AG04450 (cell line): ENCODE results near the gene TPI1. TPM values are rescaled to one million over a fixed set of nuclear protein-coding genes. Genes with fewer than 3 reads are reported as not detected.

ENCODE experiments used
- CTCF ChIA-PET: fragments of 300-600, 350-600 bp; formaldehyde crosslinking; extraction: SDS; loops from one replicate; lab custom pipeline; 2022; ENCODE audit warnings: antibody characterized with exemption, inconsistent platforms; lab: Charles Lee
- POLR2A ChIA-PET: fragments of 350-600 bp; formaldehyde crosslinking; extraction: SDS; loops from one replicate; lab custom pipeline; 2021; ENCODE audit warnings: antibody characterized with exemption, inconsistent platforms; lab: Yijun Ruan, JAX
- DNase-seq: peaks from one replicate; pipeline ENCODE4 v3.0.0-alpha.2; 2011; ENCODE audit warnings: low read depth, low spot score
- H3K27ac ChIP-seq: one replicate; pipeline ENCODE4 v1.5.1; 2012; ENCODE audit warnings: low read depth, low read length, control low read depth
- H3K27me3 ChIP-seq: one replicate; pipeline ENCODE4 v1.6.0; 2012; ENCODE audit warnings: low read length; ENCODE audit not compliant: control insufficient read depth, insufficient read depth
- H3K4me3 ChIP-seq: 2 replicates; pipeline ENCODE4 v1.5.1; 2011; ENCODE audit warnings: mild to moderate bottlenecking, low read depth, low read length, control low read depth
- H3K9me3 ChIP-seq: 2 replicates; pipeline ENCODE4 v1.5.1; 2012; ENCODE audit warnings: low read length; ENCODE audit not compliant: control insufficient read depth, insufficient read depth
- polyA plus RNA-seq: library from polyadenylated mRNA; depleted of rRNA; stranded (reverse); fragments of >200 nt; gene quantifications from 2 replicates; pipeline ENCODE4 v1.2.3, GENCODE V29; 2011
- TF ChIP-seq, protein P1 (sequence below): IDR thresholded peaks from 2 replicates; pipeline ENCODE4 v1.5.1; 2011; ENCODE audit warnings: low read depth, low read length, control low read depth, inconsistent platforms

Gene TPI1
- polyA plus RNA-seq, 1 experiment, result 1,246 TPM

DNA sequence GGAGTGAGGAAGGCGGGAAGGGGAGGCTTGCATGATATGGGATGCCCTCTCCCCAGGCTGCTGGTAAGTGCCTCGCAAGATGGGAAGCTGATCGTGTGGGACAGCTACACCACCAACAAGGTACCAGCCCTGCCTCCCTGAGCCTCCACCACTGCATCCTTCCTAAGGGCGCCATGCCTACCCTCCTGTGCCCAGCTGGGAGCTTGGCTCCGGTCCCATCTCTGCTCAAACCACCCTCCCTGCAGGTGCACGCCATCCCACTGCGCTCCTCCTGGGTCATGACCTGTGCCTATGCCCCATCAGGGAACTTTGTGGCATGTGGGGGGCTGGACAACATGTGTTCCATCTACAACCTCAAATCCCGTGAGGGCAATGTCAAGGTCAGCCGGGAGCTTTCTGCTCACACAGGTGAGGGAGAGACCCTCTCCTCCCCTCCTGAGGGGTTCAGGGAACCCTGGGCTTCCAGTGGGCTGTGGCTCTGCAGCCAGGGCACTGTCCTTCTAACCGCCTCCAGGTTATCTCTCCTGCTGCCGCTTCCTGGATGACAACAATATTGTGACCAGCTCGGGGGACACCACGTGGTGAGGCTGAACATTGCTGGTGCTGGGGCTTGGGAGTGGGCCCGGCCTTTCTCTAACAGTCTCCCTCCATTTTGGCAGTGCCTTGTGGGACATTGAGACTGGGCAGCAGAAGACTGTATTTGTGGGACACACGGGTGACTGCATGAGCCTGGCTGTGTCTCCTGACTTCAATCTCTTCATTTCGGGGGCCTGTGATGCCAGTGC lies 24.0 kb upstream of the TPI1 start:
- no peaks in the 10 kb centered on the region for H3K9me3 ChIP-seq
- no peak for DNase-seq
- TF ChIP-seq, protein P1, sequence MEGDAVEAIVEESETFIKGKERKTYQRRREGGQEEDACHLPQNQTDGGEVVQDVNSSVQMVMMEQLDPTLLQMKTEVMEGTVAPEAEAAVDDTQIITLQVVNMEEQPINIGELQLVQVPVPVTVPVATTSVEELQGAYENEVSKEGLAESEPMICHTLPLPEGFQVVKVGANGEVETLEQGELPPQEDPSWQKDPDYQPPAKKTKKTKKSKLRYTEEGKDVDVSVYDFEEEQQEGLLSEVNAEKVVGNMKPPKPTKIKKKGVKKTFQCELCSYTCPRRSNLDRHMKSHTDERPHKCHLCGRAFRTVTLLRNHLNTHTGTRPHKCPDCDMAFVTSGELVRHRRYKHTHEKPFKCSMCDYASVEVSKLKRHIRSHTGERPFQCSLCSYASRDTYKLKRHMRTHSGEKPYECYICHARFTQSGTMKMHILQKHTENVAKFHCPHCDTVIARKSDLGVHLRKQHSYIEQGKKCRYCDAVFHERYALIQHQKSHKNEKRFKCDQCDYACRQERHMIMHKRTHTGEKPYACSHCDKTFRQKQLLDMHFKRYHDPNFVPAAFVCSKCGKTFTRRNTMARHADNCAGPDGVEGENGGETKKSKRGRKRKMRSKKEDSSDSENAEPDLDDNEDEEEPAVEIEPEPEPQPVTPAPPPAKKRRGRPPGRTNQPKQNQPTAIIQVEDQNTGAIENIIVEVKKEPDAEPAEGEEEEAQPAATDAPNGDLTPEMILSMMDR, result no peak
- CTCF ChIA-PET, result interaction anchor here (0.6 to 1.5 kb wide), 2 partner anchors 65 to 90 kb away, joined by 3 to 4 read pairs; partner anchors contain the start of gene MLF2
- H3K4me3 ChIP-seq, result no peak overlapping the region
- H3K27me3 ChIP-seq, result no peaks in the 10 kb centered on the region
- POLR2A ChIA-PET, result interaction anchor here (0.8 to 2.3 kb wide), 2 partner anchors 8 kb away, joined by 4 to 7 read pairs; partner anchors contain the start of gene CDCA3
- peak overlapping the region; percentile 2 for H3K27ac ChIP-seq

DNA sequence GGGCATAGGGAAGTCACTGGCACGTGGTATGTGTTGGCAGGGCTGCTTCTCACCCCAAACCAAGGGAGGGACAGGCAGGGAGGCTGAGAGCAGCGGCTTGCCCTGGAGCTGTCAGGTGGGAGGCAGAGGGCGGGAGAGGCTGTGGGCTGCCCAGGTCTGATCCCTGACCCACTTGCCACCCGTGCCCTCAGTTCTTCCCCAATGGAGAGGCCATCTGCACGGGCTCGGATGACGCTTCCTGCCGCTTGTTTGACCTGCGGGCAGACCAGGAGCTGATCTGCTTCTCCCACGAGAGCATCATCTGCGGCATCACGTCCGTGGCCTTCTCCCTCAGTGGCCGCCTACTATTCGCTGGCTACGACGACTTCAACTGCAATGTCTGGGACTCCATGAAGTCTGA lies 21.9 kb upstream of the TPI1 start:
- H3K27ac ChIP-seq, result no peak overlapping the region
- ChIA-PET CTCF (interaction anchor here (1.0 to 1.4 kb wide), 2 partner anchors 10 kb away, joined by 3 to 5 read pairs; no protein-coding TSS in a partner anchor), POLR2A (no interaction called here)
- no peak for DNase-seq
- TF ChIP-seq, protein P1, result no peak
- H3K9me3 ChIP-seq, result no peaks in the 10 kb centered on the region
- no peak overlapping the region for H3K4me3 ChIP-seq
- no peaks in the 10 kb centered on the region for H3K27me3 ChIP-seq

DNA sequence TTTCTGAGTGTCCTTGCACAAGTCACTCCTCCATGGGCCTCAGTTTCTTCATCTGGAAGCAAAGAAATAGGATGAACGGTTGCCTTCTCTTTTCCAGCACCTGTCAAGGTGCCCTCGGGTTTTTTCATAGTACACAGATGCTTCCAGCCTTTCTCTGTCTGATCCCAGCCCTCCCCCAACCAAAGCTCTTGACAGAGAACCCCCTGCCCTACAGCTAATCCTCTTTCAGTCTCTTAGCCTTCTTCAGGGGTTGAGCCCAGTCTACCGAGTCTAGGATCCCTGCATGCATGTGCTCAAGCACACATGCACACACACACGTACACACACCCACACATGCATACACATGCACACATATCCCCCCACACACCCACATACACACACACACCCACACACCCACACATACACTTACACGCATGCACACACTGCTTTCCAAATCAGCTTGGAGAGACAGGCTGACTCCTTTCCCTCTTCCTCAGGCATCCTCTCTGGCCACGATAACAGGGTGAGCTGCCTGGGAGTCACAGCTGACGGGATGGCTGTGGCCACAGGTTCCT lies 20.9 kb upstream of the TPI1 start:
- ChIA-PET POLR2A (no interaction called here), CTCF (no interaction called here)
- TF ChIP-seq, protein P1, result no peak
- Histone ChIP-seq H3K9me3 (no peaks in the 10 kb centered on the region), H3K27me3 (no peaks in the 10 kb centered on the region), H3K4me3 (no peak overlapping the region), H3K27ac (no peak overlapping the region)
- no peak for DNase-seq

DNA sequence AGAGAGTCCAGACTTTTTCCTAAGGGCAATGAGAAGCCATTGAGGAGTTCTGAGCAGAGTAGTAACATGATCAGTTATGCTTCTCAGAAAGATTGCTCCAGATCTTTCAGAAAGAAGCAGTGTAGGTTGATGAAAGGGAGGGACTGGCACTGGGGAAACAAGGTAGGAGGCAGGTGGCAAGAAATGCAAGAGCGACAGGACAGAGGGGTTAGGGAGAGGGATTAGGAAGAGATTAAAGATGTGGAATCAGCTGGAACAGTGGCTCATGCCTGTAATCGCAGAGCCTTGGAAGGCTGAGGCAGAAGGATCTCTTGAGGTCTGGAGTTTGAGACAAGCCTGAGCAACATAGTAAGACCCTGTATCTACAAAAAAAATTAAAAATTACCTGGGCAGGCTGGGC lies 19.7 kb upstream of the TPI1 start:
- ChIA-PET CTCF (interaction anchor here (0.6 to 1.9 kb wide), 5 partner anchors 11 to 282 kb away, joined by 3 to 9 read pairs (median 5); partner anchors contain the start of gene MLF2), POLR2A (no interaction called here)
- DNase-seq, result no peak
- no peak overlapping the region for H3K4me3 ChIP-seq
- no peaks in the 10 kb centered on the region for H3K27me3 ChIP-seq
- no peak overlapping the region for H3K27ac ChIP-seq
- no peaks in the 10 kb centered on the region; the same call in 1 of the 2 replicates for H3K9me3 ChIP-seq
- TF ChIP-seq, protein P1, result no peak

DNA sequence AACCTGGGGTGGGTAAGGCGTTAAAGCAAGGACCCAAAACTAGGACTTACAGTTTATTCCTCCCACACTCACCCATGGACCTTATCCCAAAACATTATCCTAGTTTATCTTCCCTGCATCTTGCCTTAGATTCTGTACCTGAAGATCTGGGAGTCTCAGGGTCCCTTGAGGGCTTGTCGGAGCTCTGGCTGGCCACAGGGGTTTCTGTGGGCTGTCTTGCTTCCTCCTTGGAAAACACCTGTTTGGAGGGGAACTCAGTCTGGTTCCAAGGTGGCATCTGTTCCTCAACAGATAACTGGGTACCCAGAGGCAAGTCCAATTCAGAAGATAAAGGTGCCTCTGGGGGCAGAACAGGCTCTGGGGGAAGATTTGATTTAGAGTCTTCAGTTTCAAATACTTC lies 17.9 kb upstream of the TPI1 start:
- CTCF ChIA-PET, result interaction anchor here (1.9 kb wide), 1 partner anchor 13 kb away, joined by 6 read pairs; no protein-coding TSS in a partner anchor
- TF ChIP-seq, protein P1, result no peak

More for the DNA sequence above, 17.9 kb upstream of the TPI1 start:
- Histone ChIP-seq H3K27me3 (no peaks in the 10 kb centered on the region), H3K4me3 (no peak overlapping the region), H3K9me3 (no peaks in the 10 kb centered on the region; the same call in 1 of the 2 replicates), H3K27ac (no peak overlapping the region)
- DNase-seq, result no peak
- POLR2A ChIA-PET, result interaction anchor here (1.1 kb wide), 1 partner anchor 10 kb away, joined by 3 read pairs; no protein-coding TSS in a partner anchor
